GM12892 (cell line): ENCODE measurements around the gene CITED2.

Source experiments
- POLR2A ChIP-seq: IDR thresholded peaks from 2 replicates; pipeline ENCODE4 v1.6.1; 2011; ENCODE audit warnings: low read depth, low read length, control low read depth
- POLR2AphosphoS5 ChIP-seq: IDR thresholded peaks from 2 replicates; pipeline ENCODE4 v1.6.1; 2011; ENCODE audit warnings: low read depth, low read length, control low read depth

- no peak for TF ChIP-seq POLR2AphosphoS5
- TF ChIP-seq POLR2A, result no peak
Observed at GRCh38 chr6:139402876-139403386, 28.5 kb upstream of the CITED2 start.
